ENCODE data around the gene ARL15.

Gene ARL15

DNA sequence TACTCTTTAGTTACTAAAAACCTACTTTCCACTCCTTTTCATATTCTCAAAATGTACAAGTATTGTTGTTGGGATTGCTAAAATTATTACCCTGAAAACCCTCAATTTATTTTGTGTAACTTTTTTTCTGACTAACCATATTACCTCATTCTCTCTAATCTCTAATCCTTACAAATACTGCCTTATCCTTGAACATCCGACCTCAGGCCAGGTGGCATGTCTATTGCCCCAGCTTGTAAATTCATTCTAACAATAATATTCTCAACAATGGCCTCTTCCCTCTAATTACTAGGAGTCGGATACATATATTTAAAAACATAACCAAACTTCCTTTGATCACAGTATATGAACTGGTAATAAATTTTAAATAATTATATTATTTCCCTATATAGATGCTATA lies 25.8 kb downstream of the ARL15 start:
- no peak for DNase-seq (ENCODE audit: insufficient read length, low spot score)
- TF ChIP-seq, protein P1, sequence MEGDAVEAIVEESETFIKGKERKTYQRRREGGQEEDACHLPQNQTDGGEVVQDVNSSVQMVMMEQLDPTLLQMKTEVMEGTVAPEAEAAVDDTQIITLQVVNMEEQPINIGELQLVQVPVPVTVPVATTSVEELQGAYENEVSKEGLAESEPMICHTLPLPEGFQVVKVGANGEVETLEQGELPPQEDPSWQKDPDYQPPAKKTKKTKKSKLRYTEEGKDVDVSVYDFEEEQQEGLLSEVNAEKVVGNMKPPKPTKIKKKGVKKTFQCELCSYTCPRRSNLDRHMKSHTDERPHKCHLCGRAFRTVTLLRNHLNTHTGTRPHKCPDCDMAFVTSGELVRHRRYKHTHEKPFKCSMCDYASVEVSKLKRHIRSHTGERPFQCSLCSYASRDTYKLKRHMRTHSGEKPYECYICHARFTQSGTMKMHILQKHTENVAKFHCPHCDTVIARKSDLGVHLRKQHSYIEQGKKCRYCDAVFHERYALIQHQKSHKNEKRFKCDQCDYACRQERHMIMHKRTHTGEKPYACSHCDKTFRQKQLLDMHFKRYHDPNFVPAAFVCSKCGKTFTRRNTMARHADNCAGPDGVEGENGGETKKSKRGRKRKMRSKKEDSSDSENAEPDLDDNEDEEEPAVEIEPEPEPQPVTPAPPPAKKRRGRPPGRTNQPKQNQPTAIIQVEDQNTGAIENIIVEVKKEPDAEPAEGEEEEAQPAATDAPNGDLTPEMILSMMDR (IDR thresholded peaks at IDR 0.05; ENCODE audit: insufficient read depth, missing control alignments): no peak
- FAIRE-seq: peak; percentile 91

DNA sequence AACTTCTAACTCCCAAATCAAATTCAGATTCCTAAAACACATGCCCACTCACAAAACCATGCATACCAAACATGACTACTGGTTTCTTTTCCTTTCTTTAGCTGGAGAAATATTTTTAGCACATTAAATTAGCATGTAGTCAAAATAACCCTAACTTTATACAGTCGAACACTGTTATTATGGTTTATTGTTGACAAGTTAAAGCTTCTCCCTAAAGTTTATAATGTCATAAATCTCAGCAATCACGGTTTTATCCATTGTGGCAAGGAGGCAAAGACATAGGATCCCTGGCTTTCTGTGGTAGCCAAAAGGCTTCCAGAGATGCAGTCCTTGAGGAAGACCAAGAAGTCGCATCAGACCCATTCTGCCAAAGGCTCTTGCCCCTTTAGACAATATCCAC lies 27.5 kb downstream of the ARL15 start:
- DNase-seq (ENCODE audit: insufficient read length, low spot score): no peak
- FAIRE-seq: no peak
- TF ChIP-seq, protein P1 (IDR thresholded peaks at IDR 0.05; ENCODE audit: insufficient read depth, missing control alignments): no peak

DNA sequence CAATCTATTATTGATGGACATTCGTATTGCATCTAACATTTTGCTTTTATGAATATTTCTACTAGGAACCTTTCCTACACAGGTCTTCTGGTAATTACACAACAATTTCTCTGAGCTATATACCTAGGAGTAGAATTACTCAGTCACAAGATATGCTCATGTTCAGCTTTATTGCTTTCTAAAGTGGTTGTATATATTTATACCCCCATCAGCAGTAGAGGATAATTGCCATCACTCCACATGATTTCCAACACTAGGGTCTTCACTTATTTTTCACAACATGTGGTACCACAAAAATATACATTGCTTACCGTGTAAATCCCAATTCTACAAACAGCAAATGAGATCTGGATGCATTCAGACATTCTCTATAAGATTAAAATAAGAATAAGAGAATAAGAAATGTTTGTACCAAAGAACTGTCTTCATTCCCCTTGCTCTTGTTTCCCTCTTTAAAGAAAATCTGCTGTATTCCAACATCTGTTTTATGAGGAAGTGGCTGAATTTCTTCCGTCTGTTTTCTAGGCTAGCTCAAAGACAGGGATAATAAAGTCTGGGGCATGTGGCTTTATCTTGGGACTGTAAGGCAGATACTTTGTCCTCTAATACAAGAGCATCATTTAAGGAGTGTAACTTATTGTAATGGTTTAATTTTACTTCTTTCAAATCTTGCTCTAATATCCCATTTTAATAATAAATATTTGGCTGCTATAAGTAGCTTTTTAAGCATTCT lies 28.2 kb downstream of the ARL15 start:
- DNase-seq (ENCODE audit: insufficient read length, low spot score) (no peak), FAIRE-seq (no peak)
- TF ChIP-seq, protein P1 (IDR thresholded peaks at IDR 0.05; ENCODE audit: insufficient read depth, missing control alignments): no peak

DNA sequence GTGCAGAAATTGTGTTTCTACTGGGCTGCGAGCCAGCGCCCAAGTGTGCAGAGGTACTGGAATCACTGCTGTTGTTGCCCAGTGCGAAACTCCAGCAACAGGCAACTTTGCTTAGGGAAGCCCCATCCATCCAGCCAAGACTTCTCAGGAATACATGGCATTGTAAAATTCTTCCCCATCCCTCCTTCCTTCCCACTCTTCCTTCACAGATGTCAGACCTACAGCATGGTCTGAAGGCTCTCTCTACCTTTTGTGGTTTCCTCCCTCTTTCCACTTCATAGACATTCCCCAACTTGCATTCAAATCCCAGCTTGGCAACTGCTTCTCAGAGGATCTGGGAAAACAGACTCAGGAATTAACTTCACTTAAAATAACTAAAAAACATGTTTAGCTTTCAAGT lies 30.4 kb downstream of the ARL15 start:
- DNase-seq (ENCODE audit: insufficient read length, low spot score) (no peak), FAIRE-seq (no peak)
- TF ChIP-seq, protein P1 (IDR thresholded peaks at IDR 0.05; ENCODE audit: insufficient read depth, missing control alignments): no peak

DNA sequence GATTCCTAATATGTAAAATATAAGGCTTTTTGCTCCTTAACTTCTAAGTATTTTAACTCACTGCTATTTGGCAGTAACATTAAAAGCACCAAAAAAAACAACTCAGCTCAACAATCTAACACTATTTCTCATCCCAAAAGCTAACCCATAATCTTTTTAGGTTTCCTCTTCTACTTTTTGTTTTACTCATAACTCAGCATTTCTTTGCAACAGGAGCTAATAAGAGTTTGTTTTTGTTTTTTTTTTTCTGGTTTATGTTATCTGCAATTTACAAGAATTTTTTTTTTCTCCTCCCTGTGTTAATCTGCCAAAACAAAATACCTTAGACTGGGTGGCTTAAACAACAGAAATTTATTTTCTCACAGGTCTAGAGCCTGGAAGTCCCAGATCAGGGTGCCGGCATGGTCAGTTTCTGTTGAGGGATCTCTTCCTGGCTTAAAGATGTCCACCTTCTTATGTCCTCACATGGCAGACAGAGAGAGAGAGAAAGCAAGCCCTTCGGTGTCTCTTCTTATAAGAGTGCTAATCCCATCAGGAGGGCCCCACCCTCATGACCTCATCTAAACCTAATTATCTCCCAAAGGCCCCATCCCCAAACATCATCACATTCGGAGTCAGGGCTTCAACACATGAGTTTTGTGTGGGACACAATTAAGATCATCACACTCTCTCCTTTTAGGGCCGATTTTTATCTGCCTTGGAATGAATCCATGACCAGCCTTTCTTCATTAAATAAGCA lies 31.2 kb downstream of the ARL15 start:
- TF ChIP-seq, protein P1 (IDR thresholded peaks at IDR 0.05; ENCODE audit: insufficient read depth, missing control alignments): no peak
- DNase-seq (ENCODE audit: insufficient read length, low spot score): no peak
- no peak for FAIRE-seq

DNA sequence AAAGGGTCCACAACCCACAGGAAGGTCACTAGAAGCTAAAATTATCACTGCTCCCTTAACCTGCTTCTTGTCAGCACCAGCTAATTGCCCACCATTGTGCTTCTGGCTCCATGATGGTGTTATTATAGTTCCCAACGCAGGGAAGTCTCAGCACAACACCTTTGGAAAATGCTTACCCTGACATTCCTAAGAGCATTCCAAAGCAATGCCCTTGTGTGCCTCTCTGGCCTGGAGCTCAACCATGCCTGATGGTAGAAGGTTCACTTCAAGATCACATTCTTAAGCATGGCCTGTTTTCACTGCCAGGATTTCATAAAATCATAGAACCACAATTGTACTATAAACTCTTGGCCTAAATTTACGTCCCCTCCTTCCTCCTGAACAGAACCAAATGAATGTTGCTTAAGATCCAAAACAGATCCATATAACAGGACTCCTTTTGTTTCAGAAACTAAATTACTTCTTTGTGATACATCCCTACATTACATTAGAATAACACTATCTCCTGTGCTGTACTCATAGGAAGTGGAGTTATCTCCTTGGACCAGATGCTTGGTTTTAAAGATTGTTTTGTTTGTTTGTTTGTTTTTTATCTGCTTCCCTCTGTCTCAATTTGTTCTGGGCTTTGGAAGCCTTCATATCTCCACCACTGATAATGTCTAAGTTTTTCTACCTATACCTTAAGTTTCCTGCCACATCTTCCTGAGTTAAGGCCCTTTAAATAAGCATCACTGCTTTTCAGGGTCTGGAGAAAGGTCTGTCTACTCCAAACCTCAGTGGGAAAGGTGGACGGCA lies 32.1 kb downstream of the ARL15 start:
- TF ChIP-seq, protein P1 (IDR thresholded peaks at IDR 0.05; ENCODE audit: insufficient read depth, missing control alignments): no peak
- DNase-seq (ENCODE audit: insufficient read length, low spot score) (no peak), FAIRE-seq (no peak)

Data from D721Med (cell line).